Hepatocyte (in vitro differentiated cells): Measurements from ENCODE around the gene GMDS. TPM values are rescaled to one million over a fixed set of nuclear protein-coding genes. Genes with fewer than 3 reads are reported as not detected.

Experiments used
- DNase-seq: peaks from one replicate; pipeline ENCODE4 v3.0.0-alpha.2; 2016; ENCODE audit warnings: low spot score
- H2AFZ ChIP-seq: fragments of 200-600 bp; sonication (generic); 2 replicates; pipeline ENCODE4 v1.6.0; 2016; ENCODE audit warnings: antibody characterized with exemption, mild to moderate bottlenecking
- H3K27ac ChIP-seq: fragments of 200-600 bp; sonication (generic); 2 replicates; pipeline ENCODE4 v1.5.1; 2016; ENCODE audit warnings: mild to moderate bottlenecking
- H3K27me3 ChIP-seq: fragments of 200-600 bp; sonication (generic); 2 replicates; pipeline ENCODE4 v1.6.1; 2016
- H3K36me3 ChIP-seq: fragments of 200-600 bp; sonication (generic); replicated peaks from 2 replicates; pipeline ENCODE4 v1.5.1; 2016; ENCODE audit warnings: low read depth; ENCODE audit not compliant: insufficient read depth
- H3K4me1 ChIP-seq: fragments of 200-600 bp; sonication (generic); 2 replicates; pipeline ENCODE4 v1.5.1; 2016; ENCODE audit warnings: mild to moderate bottlenecking, moderate library complexity; ENCODE audit not compliant: insufficient read depth
- H3K4me2 ChIP-seq: fragments of 200-600 bp; sonication (generic); 2 replicates; pipeline ENCODE4 v1.6.0; 2016
- H3K4me3 ChIP-seq: fragments of 200-600 bp; sonication (generic); 2 replicates; pipeline ENCODE4 v1.5.1; 2016; ENCODE audit warnings: mild to moderate bottlenecking
- H3K79me2 ChIP-seq: fragments of 200-600 bp; sonication (generic); 2 replicates; pipeline ENCODE4 v1.6.0; 2017; ENCODE audit warnings: mild to moderate bottlenecking
- H3K9me2 ChIP-seq: fragments of 200-600 bp; sonication (generic); replicated peaks from 2 replicates; pipeline ENCODE4 v1.6.0; 2017; ENCODE audit warnings: mild to moderate bottlenecking; ENCODE audit not compliant: insufficient read depth
- H3K9me3 ChIP-seq: fragments of 200-600 bp; sonication (generic); 2 replicates; pipeline ENCODE4 v1.5.1; 2016; ENCODE audit warnings: low read depth, mild to moderate bottlenecking
- H4K20me1 ChIP-seq: fragments of 200-600 bp; sonication (generic); 2 replicates; pipeline ENCODE4 v1.6.0; 2016; ENCODE audit warnings: mild to moderate bottlenecking; ENCODE audit not compliant: insufficient read depth, poor library complexity, severe bottlenecking
- CTCF ChIP-seq: fragments of 200-600 bp; sonication (generic); IDR thresholded peaks from 2 replicates; pipeline ENCODE4 v1.5.1; 2016; ENCODE audit warnings: antibody characterized with exemption, mild to moderate bottlenecking; ENCODE audit not compliant: poor library complexity
- EZH2 ChIP-seq: fragments of 200-600 bp; sonication (generic); IDR thresholded peaks from 2 replicates; pipeline ENCODE4 v1.6.1; 2016; ENCODE audit warnings: antibody characterized with exemption, mild to moderate bottlenecking, borderline replicate concordance
- EZH2phosphoT487 ChIP-seq: fragments of 200-600 bp; sonication (generic); IDR thresholded peaks from one replicate; pipeline ENCODE4 v1.6.1; 2018; ENCODE audit warnings: antibody characterized with exemption, mild to moderate bottlenecking, low read depth, moderate library complexity; ENCODE audit not compliant: unreplicated experiment, severe bottlenecking
- WGBS: methylation state at CpG from one replicate; pipeline ENCODE4 v1.1.6; 2016; ENCODE audit warnings: low lambda C conversion rate; ENCODE audit errors: missing lambda C conversion rate; 5-methylcytosine and 5-hydroxymethylcytosine counted together
- polyA plus RNA-seq: library from polyadenylated mRNA; unstranded; fragments of >200 nt; fragmentation: Nextera tagmentation; extraction: Ambion mirVana; gene quantifications from 2 replicates; pipeline ENCODE4 v1.2.1, GENCODE V29; 2016
- total RNA-seq: library from RNA; depleted of rRNA; stranded (reverse); fragments of >200 nt; gene quantifications from 2 replicates; pipeline ENCODE4 v1.2.3, GENCODE V29; 2014

Gene GMDS
- total and polyA plus RNA-seq, 2 experiments from 2014 or later = 20.7 to 32.6 TPM

- H2AFZ ChIP-seq = no peak overlapping the region
- H3K79me2 ChIP-seq = no peaks in the 10 kb centered on the region
- no peak overlapping the region for H3K4me3 ChIP-seq
- H3K9me3 ChIP-seq = no peaks in the 10 kb centered on the region
- TF ChIP-seq EZH2 (no peak), EZH2phosphoT487 (no peak), CTCF (no peak)
- no peak overlapping the region for H3K27ac ChIP-seq
- no peaks in the 10 kb centered on the region for H4K20me1 ChIP-seq
- WGBS = 75% methylated on average over 6 of the region's 6 CpGs
- H3K27me3 ChIP-seq = no peaks in the 10 kb centered on the region
- no peaks in the 10 kb centered on the region for H3K9me2 ChIP-seq
- no peaks in the 10 kb centered on the region for H3K4me1 ChIP-seq
- H3K36me3 ChIP-seq = no peaks in the 10 kb centered on the region
- DNase-seq = no peak
- H3K4me2 ChIP-seq = no peak overlapping the region
Measured at GRCh38 chr6:1965596-1966224, 279.7 kb downstream of the GMDS start.

- Histone ChIP-seq H3K79me2 (no peaks in the 10 kb centered on the region), H3K9me3 (no peaks in the 10 kb centered on the region), H3K4me2 (no peak overlapping the region), H3K9me2 (no peaks in the 10 kb centered on the region), H3K4me3 (no peak overlapping the region), H4K20me1 (no peaks in the 10 kb centered on the region), H3K36me3 (no peaks in the 10 kb centered on the region), H3K27ac (no peak overlapping the region), H3K4me1 (no peaks in the 10 kb centered on the region), H3K27me3 (no peaks in the 10 kb centered on the region), H2AFZ (no peak overlapping the region)
- DNase-seq = no peak
- no peak for TF ChIP-seq CTCF
- 88% methylated on average over 2 of the region's 2 CpGs for WGBS
Measured at GRCh38 chr6:1963596-1963995, 281.8 kb downstream of the GMDS start.

GRCh38 chr6:1962201-1962600 lies 283.2 kb downstream of the GMDS start:
- Histone ChIP-seq H3K79me2 (no peaks in the 10 kb centered on the region), H3K27me3 (no peaks in the 10 kb centered on the region), H3K9me3 (no peaks in the 10 kb centered on the region), H4K20me1 (no peaks in the 10 kb centered on the region), H3K36me3 (no peaks in the 10 kb centered on the region), H3K27ac (no peak overlapping the region), H3K4me2 (no peak overlapping the region), H3K9me2 (no peaks in the 10 kb centered on the region), H2AFZ (no peak overlapping the region), H3K4me1 (no peaks in the 10 kb centered on the region), H3K4me3 (no peak overlapping the region)
- no peak for DNase-seq
- TF ChIP-seq EZH2 (no peak), EZH2phosphoT487 (no peak), CTCF (no peak)
- WGBS = 97% methylated on average over 3 of the region's 3 CpGs
